UCSD-AML1 (cell line): Measurements from ENCODE around the gene COL24A1.

ENCODE experiments used
- DNase-seq: peaks from one replicate; lab custom pipeline; 2025; ENCODE audit not compliant: unreplicated experiment; lab: John Stamatoyannopoulos, UW

The COL24A1 gene

GRCh38 chr1:86156566-86157455, at the start of gene COL24A1:
Gene COL24A1, minus strand, starts transcription at chr1:86156772. Its CDS starts 376 bp downstream, at chr1:86156396.
- no peak for DNase-seq

- no peak for DNase-seq
Measured at GRCh38 chr1:86205741-86206140, 49.2 kb upstream of the COL24A1 start.

- no peak for DNase-seq
Measured at GRCh38 chr1:86202552-86203340, 46.2 kb upstream of the COL24A1 start.

GRCh38 chr1:86201311-86201710, 44.7 kb upstream of the COL24A1 start:
- no peak for DNase-seq

GRCh38 chr1:86200901-86201300, 44.3 kb upstream of the COL24A1 start:
- DNase-seq, result no peak

- no peak for DNase-seq
Measured at GRCh38 chr1:86197206-86197855, 40.8 kb upstream of the COL24A1 start.

- no peak for DNase-seq
Measured at GRCh38 chr1:86195281-86195680, 38.7 kb upstream of the COL24A1 start.

GRCh38 chr1:86194491-86195034, 38.0 kb upstream of the COL24A1 start:
- DNase-seq, result no peak

- DNase-seq, result no peak
Measured at GRCh38 chr1:86192417-86192816, 35.8 kb upstream of the COL24A1 start.

GRCh38 chr1:86191958-86192357, 35.4 kb upstream of the COL24A1 start:
- DNase-seq, result no peak

GRCh38 chr1:86190873-86191272, 34.3 kb upstream of the COL24A1 start:
- no peak for DNase-seq

GRCh38 chr1:86184426-86184825, 27.9 kb upstream of the COL24A1 start:
- no peak for DNase-seq

GRCh38 chr1:86183810-86184209, 27.2 kb upstream of the COL24A1 start:
- no peak for DNase-seq

- DNase-seq, result no peak
Measured at GRCh38 chr1:86176226-86176625, 19.7 kb upstream of the COL24A1 start.

GRCh38 chr1:86175756-86176155, 19.2 kb upstream of the COL24A1 start:
- peak; percentile 19 for DNase-seq

- DNase-seq, result no peak
Measured at GRCh38 chr1:86169625-86170024, 13.1 kb upstream of the COL24A1 start.

GRCh38 chr1:86159800-86160199, 3.2 kb upstream of the COL24A1 start:
- no peak for DNase-seq

GRCh38 chr1:86155807-86156565, 586 bp downstream of the COL24A1 start:
- no peak for DNase-seq

- no peak for DNase-seq
Measured at GRCh38 chr1:86155051-86155806, 1.3 kb downstream of the COL24A1 start.

GRCh38 chr1:86154571-86155050, 2.0 kb downstream of the COL24A1 start:
- DNase-seq, result no peak
